Natural killer cell (primary cell): Measurements from ENCODE around the gene HSD17B3. TPM values are rescaled to one million over a fixed set of nuclear protein-coding genes. Genes with fewer than 3 reads are reported as not detected.

Experiments used
- ATAC-seq, 3 donors: fragments of 150-1000 bp in 2 of 3; fragments of 200-7000 bp in 1 of 3; cut with Tn5 transposase; 1 replicate in 1 of 3; 2 replicates in 2 of 3; pipeline ENCODE4 v1.10.0; 2021; ENCODE audit warnings: mild to moderate bottlenecking in 2 of 3, moderate library complexity in 2 of 3
- DNase-seq, 2 donors: peaks; one replicate each; pipeline versions ENCODE4 v3.0.0 to v3.0.0-alpha.2; 2013 to 2021; ENCODE audit warnings: mixed read lengths in 1 of 2
- H3K27ac ChIP-seq: one replicate; pipeline ENCODE4 v1.5.1; 2013; ENCODE audit warnings: mild to moderate bottlenecking, low read length
- H3K27me3 ChIP-seq: one replicate; pipeline ENCODE4 v1.6.1; 2013; ENCODE audit warnings: low read length; ENCODE audit not compliant: control insufficient read depth, insufficient read depth
- H3K36me3 ChIP-seq: one replicate; pipeline ENCODE4 v1.6.1; 2013; ENCODE audit warnings: low read length; ENCODE audit not compliant: control insufficient read depth, insufficient read depth
- H3K4me1 ChIP-seq: one replicate; pipeline ENCODE4 v1.6.1; 2013; ENCODE audit warnings: low read length; ENCODE audit not compliant: control insufficient read depth, insufficient read depth
- H3K4me3 ChIP-seq: one replicate; pipeline ENCODE4 v1.5.1; 2013; ENCODE audit warnings: low read length
- H3K9me3 ChIP-seq: one replicate; pipeline ENCODE4 v1.6.1; 2013; ENCODE audit warnings: low read length; ENCODE audit not compliant: control insufficient read depth, insufficient read depth
- H3K27ac Mint-ChIP-seq, 2 donors: one replicate each; pipeline ENCODE4 v1.8.0; 2022; ENCODE audit warnings: mild to moderate bottlenecking in 2 of 2, mixed read lengths in 2 of 2, moderate library complexity in 1 of 2
- H3K27me3 Mint-ChIP-seq, 2 donors: one replicate each; pipeline ENCODE4 v1.8.0; 2022; ENCODE audit warnings: low read depth in 2 of 2, mixed read lengths in 2 of 2
- H3K36me3 Mint-ChIP-seq: one replicate; pipeline ENCODE4 v1.8.0; 2022; ENCODE audit warnings: mixed read lengths
- H3K4me1 Mint-ChIP-seq, 2 donors: one replicate each; pipeline ENCODE4 v1.8.0; 2022; ENCODE audit warnings: mixed read lengths in 2 of 2
- H3K4me3 Mint-ChIP-seq: one replicate; pipeline ENCODE4 v1.8.0; 2022; ENCODE audit warnings: mild to moderate bottlenecking, moderate library complexity, mixed read lengths
- H3K9me3 Mint-ChIP-seq, 2 donors: one replicate each; pipeline ENCODE4 v1.8.0; 2022; ENCODE audit warnings: mixed read lengths in 2 of 2
- WGBS: methylation state at CpG from one replicate; pipeline ENCODE4 v1.1.7; 2013; ENCODE audit warnings: missing lambda C conversion rate; ENCODE audit not compliant: insufficient coverage; 5-methylcytosine and 5-hydroxymethylcytosine counted together
- intact Hi-C: fragments of 100-400 bp; cut with micrococcal nuclease; formaldehyde crosslinking; loops from one replicate; pipeline ENCODE4 v1.14.2; 2022
- total RNA-seq, 4 donors: library from RNA; stranded (reverse); fragments of 120-200 nt in 1 of 4; gene quantifications; one replicate each; pipeline versions ENCODE4 v1.2.3 to v1.2.4, GENCODE V29; 2013 to 2022
- TF ChIP-seq, protein P1 (sequence below): fragments of 200-600 bp; IDR thresholded peaks from one replicate; pipeline ENCODE4 v1.8.0; 2022; ENCODE audit warnings: antibody characterized with exemption

The HSD17B3 gene
- total RNA-seq, 3 donors from 2014 or later (not counting 1 experiment from before 2014, with no cell fraction given): 0.68 to 0.96 (median 0.80) TPM

GRCh38 chr9:96209407-96210271, 92.3 kb downstream of the HSD17B3 start:
- Histone ChIP-seq H3K36me3 (no peaks in the 10 kb centered on the region), H3K4me3 (no peak overlapping the region), H3K27me3 (no peaks in the 10 kb centered on the region), H3K27ac (no peak overlapping the region), H3K9me3 (no peaks in the 10 kb centered on the region), H3K4me1 (peaks cover under 1% of the 10 kb centered on the region)
- no peak overlapping the region for H3K4me3 Mint-ChIP-seq
- H3K27ac Mint-ChIP-seq: no peak overlapping the region
- TF ChIP-seq, protein P1, sequence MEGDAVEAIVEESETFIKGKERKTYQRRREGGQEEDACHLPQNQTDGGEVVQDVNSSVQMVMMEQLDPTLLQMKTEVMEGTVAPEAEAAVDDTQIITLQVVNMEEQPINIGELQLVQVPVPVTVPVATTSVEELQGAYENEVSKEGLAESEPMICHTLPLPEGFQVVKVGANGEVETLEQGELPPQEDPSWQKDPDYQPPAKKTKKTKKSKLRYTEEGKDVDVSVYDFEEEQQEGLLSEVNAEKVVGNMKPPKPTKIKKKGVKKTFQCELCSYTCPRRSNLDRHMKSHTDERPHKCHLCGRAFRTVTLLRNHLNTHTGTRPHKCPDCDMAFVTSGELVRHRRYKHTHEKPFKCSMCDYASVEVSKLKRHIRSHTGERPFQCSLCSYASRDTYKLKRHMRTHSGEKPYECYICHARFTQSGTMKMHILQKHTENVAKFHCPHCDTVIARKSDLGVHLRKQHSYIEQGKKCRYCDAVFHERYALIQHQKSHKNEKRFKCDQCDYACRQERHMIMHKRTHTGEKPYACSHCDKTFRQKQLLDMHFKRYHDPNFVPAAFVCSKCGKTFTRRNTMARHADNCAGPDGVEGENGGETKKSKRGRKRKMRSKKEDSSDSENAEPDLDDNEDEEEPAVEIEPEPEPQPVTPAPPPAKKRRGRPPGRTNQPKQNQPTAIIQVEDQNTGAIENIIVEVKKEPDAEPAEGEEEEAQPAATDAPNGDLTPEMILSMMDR: no peak
- WGBS: 84% methylated on average over 7 of the region's 7 CpGs
- H3K27me3 Mint-ChIP-seq: peaks cover 20 to 28% of the 10 kb centered on the region in 2 donors
- intact Hi-C loops: loop anchor here (10.0 kb wide), 2 partner anchors 715 to 1425 kb away; no protein-coding TSS in a partner anchor
- ATAC-seq (no peak), DNase-seq (no peak)
- H3K4me1 Mint-ChIP-seq: peaks cover 0 to 1% of the 10 kb centered on the region in 2 donors
- no peaks in the 10 kb centered on the region for H3K36me3 Mint-ChIP-seq
- no peaks in the 10 kb centered on the region for H3K9me3 Mint-ChIP-seq

- no peak for ATAC-seq
These were observed 95.7 kb downstream of the HSD17B3 start for GRCh38 chr9:96206156-96206751.

DNA sequence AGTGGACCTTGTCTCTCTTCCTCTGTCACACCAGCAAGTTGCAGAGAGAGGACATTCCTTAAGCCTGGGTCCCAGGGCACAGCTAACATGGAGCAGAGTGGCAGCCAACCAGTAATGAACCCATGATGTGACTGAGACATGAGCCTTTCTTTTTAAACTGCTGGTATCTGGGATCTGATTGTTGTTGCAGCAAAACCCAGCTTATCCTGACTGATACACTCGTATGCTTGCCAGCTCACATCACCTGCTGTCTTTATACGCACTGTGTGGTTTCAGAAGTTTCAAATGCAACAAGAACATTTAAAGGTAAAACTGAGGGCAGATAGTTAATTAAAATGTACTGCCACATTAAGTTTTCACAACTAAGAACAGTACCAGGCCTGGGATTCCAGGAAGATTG, 97.1 kb downstream of the HSD17B3 start:
- H3K27ac Mint-ChIP-seq: no peak overlapping the region
- no peaks in the 10 kb centered on the region for H3K9me3 Mint-ChIP-seq
- Histone ChIP-seq H3K27ac (no peak overlapping the region), H3K36me3 (no peaks in the 10 kb centered on the region), H3K4me3 (no peak overlapping the region), H3K4me1 (peaks cover 14% of the 10 kb centered on the region), H3K27me3 (no peaks in the 10 kb centered on the region), H3K9me3 (no peaks in the 10 kb centered on the region)
- TF ChIP-seq, protein P1: no peak
- 84% methylated on average over 2 of the region's 2 CpGs for WGBS
- ATAC-seq: no peak
- intact Hi-C loops: loop anchor here (10.0 kb wide), 1 partner anchor 1420 kb away; no protein-coding TSS in a partner anchor
- H3K4me1 Mint-ChIP-seq: peaks cover 18 to 19% of the 10 kb centered on the region in 2 donors
- no peak for DNase-seq
- peaks cover 0 to 3% of the 10 kb centered on the region in 2 donors for H3K27me3 Mint-ChIP-seq
- H3K36me3 Mint-ChIP-seq: no peaks in the 10 kb centered on the region
- H3K4me3 Mint-ChIP-seq: no peak overlapping the region

More at GRCh38 chr9:96206156-96206751, 95.7 kb downstream of the HSD17B3 start:
- H3K9me3 Mint-ChIP-seq: no peaks in the 10 kb centered on the region
- H3K27me3 Mint-ChIP-seq: peaks cover 9 to 14% of the 10 kb centered on the region in 2 donors
- Histone ChIP-seq H3K27ac (no peak overlapping the region), H3K36me3 (no peaks in the 10 kb centered on the region), H3K4me1 (peaks cover 14% of the 10 kb centered on the region), H3K9me3 (no peaks in the 10 kb centered on the region), H3K27me3 (no peaks in the 10 kb centered on the region), H3K4me3 (no peak overlapping the region)
- peaks cover 18 to 19% of the 10 kb centered on the region in 2 donors for H3K4me1 Mint-ChIP-seq
- 87% methylated on average over 10 of the region's 11 CpGs for WGBS
- TF ChIP-seq, protein P1: no peak
- H3K27ac Mint-ChIP-seq: no peak overlapping the region
- intact Hi-C loops: loop anchor here (10.0 kb wide), 1 partner anchor 1421 kb away; no protein-coding TSS in a partner anchor
- H3K36me3 Mint-ChIP-seq: no peaks in the 10 kb centered on the region
- no peak for DNase-seq
- no peak overlapping the region for H3K4me3 Mint-ChIP-seq
